NCI-H2196 (cell line): ENCODE measurements around the gene WDFY4.
A peak's percentile ranks its signal among the peaks of the same experiment; 100 is the strongest.

Source experiments
- DNase-seq: peaks from one replicate; lab custom pipeline; 2025; ENCODE audit not compliant: unreplicated experiment; lab: John Stamatoyannopoulos, UW

WDFY4 gene

GRCh38 chr10:48653944-48654698 lies 30.6 kb upstream of the WDFY4 start:
- DNase-seq: no peak

- DNase-seq: peak; percentile 32
These were observed 29.0 kb upstream of the WDFY4 start for GRCh38 chr10:48655411-48656240.

GRCh38 chr10:48656241-48656913 lies 28.3 kb upstream of the WDFY4 start:
- DNase-seq: peak; percentile 75

- no peak for DNase-seq
These were observed 27.8 kb upstream of the WDFY4 start for GRCh38 chr10:48656914-48657305.

GRCh38 chr10:48657416-48657815 lies 27.3 kb upstream of the WDFY4 start:
- DNase-seq: no peak

GRCh38 chr10:48658243-48658974 lies 26.3 kb upstream of the WDFY4 start:
- peak; percentile 62 for DNase-seq

GRCh38 chr10:48658975-48659269 lies 25.8 kb upstream of the WDFY4 start:
- no peak for DNase-seq

- no peak for DNase-seq
These were observed 24.9 kb upstream of the WDFY4 start for GRCh38 chr10:48659790-48660189.

GRCh38 chr10:48661441-48661840 lies 23.2 kb upstream of the WDFY4 start:
- DNase-seq: no peak

- DNase-seq: no peak
These were observed 16.6 kb upstream of the WDFY4 start for GRCh38 chr10:48667960-48668590.

GRCh38 chr10:48670978-48671913 lies 13.4 kb upstream of the WDFY4 start:
- DNase-seq: no peak

GRCh38 chr10:48671914-48672595 lies 12.6 kb upstream of the WDFY4 start:
- DNase-seq: no peak

- DNase-seq: no peak
These were observed 11.9 kb upstream of the WDFY4 start for GRCh38 chr10:48672596-48673265.

- no peak for DNase-seq
These were observed 7.0 kb upstream of the WDFY4 start for GRCh38 chr10:48677625-48678024.

- no peak for DNase-seq
These were observed 6.6 kb upstream of the WDFY4 start for GRCh38 chr10:48678041-48678440.

GRCh38 chr10:48681740-48682139 lies 2.9 kb upstream of the WDFY4 start:
- no peak for DNase-seq

GRCh38 chr10:48682265-48682664 lies 2.4 kb upstream of the WDFY4 start:
- no peak for DNase-seq

GRCh38 chr10:48683424-48683823 lies 1.2 kb upstream of the WDFY4 start:
- DNase-seq: no peak

- no peak for DNase-seq
These were observed 805 bp upstream of the WDFY4 start for GRCh38 chr10:48683868-48684267.
